Prostate gland (tissue), 2 donors: ENCODE measurements around the gene AKAP8.

Experiments
- CTCF ChIP-seq, 4 experiments: fragments of 200-600 bp in 2 of 4; fragments of 450-650 bp in 2 of 4; sonication (generic) in 2 of 4; IDR thresholded peaks; 1 replicate in 3 of 4; 2 replicates in 1 of 4; pipeline ENCODE4 v1.5.1; 2016 to 2019; ENCODE audit warnings: antibody characterized with exemption in 4 of 4, mild to moderate bottlenecking in 2 of 4, moderate library complexity in 2 of 4
- POLR2A ChIP-seq: fragments of 450-650 bp; IDR thresholded peaks from one replicate; pipeline ENCODE4 v1.6.1; 2016; ENCODE audit warnings: antibody characterized with exemption, mild to moderate bottlenecking

GRCh38 chr19:15353908-15354307, 25.7 kb downstream of the AKAP8 start:
- TF ChIP-seq POLR2A (no peak), CTCF (IDR thresholded peaks at IDR 0.05) (no peak)
